ENCODE measurements around the gene UCK1.

DNA sequence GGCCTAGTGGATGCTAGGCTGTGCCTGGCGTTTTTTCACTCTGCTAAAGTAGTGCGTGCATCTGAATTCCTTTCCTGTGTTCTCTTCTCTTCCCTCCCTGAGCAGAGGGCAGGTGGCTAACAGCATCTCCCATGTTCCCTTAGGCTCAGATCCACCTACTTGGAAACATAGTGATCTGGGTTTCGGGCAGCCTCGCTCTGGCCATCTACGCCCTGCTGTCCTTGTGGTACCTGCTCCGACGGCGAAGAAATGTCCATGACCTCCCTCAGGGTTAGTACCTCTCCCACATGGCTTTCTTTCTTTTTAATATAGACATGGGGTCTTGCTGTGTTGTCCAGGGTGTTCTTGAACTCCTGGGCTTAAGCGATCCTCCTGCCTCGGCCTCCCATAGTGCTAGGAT is 9.9 kb downstream of the UCK1 start:
- no peak for TF ChIP-seq EZH2 (IDR thresholded peaks at IDR 0.05; ENCODE audit: borderline replicate concordance, low read depth, low read length, severe bottlenecking)
- TF ChIP-seq CTCF (IDR thresholded peaks at IDR 0.05; ENCODE audit: borderline replicate concordance, extremely low read depth, low read length, poor library complexity, severe bottlenecking), result no peak
